ENCODE data around the gene FZR1.

GRCh38 chr19:3506384-3507340, 551 bp downstream of the FZR1 start:
- no peak for TF ChIP-seq CTCF (IDR thresholded peaks at IDR 0.05)
- TF ChIP-seq POLR2A (IDR thresholded peaks at IDR 0.05), result no peak
- no peak for TF ChIP-seq EP300 (IDR thresholded peaks at IDR 0.05)

Data from ovary (tissue), 3 donors.